ENCODE data around the gene CYP24A1.

Gene CYP24A1

GRCh38 chr20:54180931-54181330, 7.1 kb upstream of the CYP24A1 start:
- Histone ChIP-seq H3K4me3 (ENCODE audit: low read depth, low read length, poor library complexity, severe bottlenecking) (no peak overlapping the region), H3K27me3 (ENCODE audit: insufficient read depth, low read length) (no peaks in the 10 kb centered on the region), H3K9me3 (ENCODE audit: low read length) (no peaks in the 10 kb centered on the region), H3K9me2 (ENCODE audit: low read depth, low read length) (no peaks in the 10 kb centered on the region), H3K9ac (ENCODE audit: low read length) (no peak overlapping the region), H4K20me1 (ENCODE audit: insufficient read depth, low read length) (no peaks in the 10 kb centered on the region), H2AFZ (ENCODE audit: low read length) (no peak overlapping the region), H3K36me3 (ENCODE audit: insufficient read depth, low read length) (no peaks in the 10 kb centered on the region), H3F3A (ENCODE audit: insufficient read depth, low read length) (no peaks in the 10 kb centered on the region), H3K27ac (ENCODE audit: low read depth, low read length, poor library complexity, severe bottlenecking) (no peak overlapping the region), H3K4me2 (ENCODE audit: low read length) (no peak overlapping the region), H3K79me2 (ENCODE audit: insufficient read depth, low read length) (no peaks in the 10 kb centered on the region), H3K4me1 (ENCODE audit: insufficient read depth, low read length, severe bottlenecking) (no peaks in the 10 kb centered on the region)
- TF ChIP-seq, protein P1, sequence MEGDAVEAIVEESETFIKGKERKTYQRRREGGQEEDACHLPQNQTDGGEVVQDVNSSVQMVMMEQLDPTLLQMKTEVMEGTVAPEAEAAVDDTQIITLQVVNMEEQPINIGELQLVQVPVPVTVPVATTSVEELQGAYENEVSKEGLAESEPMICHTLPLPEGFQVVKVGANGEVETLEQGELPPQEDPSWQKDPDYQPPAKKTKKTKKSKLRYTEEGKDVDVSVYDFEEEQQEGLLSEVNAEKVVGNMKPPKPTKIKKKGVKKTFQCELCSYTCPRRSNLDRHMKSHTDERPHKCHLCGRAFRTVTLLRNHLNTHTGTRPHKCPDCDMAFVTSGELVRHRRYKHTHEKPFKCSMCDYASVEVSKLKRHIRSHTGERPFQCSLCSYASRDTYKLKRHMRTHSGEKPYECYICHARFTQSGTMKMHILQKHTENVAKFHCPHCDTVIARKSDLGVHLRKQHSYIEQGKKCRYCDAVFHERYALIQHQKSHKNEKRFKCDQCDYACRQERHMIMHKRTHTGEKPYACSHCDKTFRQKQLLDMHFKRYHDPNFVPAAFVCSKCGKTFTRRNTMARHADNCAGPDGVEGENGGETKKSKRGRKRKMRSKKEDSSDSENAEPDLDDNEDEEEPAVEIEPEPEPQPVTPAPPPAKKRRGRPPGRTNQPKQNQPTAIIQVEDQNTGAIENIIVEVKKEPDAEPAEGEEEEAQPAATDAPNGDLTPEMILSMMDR (IDR thresholded peaks at IDR 0.05; ENCODE audit: low read length), result no peak

DNA sequence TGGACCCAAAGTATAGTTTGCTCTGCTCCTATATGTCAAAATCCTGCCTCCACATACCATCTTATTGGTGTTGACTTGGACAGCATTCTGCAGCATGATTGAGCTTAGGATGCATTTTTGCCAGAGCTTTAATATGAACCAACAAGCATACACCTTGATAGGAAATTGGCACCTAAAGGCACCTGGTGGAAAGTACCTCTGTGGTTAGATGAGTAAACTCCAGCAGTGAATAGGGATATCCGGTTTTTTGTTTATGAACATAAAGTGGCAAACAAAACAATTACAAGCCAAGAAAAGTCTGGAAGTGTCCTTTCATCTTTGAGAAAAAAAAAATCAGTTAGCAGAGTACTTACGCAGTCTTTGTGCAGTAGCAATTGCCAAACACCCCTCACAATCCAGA, 6.2 kb upstream of the CYP24A1 start:
- Histone ChIP-seq H3K4me2 (ENCODE audit: low read length) (no peak overlapping the region), H3F3A (ENCODE audit: insufficient read depth, low read length) (no peaks in the 10 kb centered on the region), H3K9me2 (ENCODE audit: low read depth, low read length) (no peaks in the 10 kb centered on the region), H3K4me3 (ENCODE audit: low read depth, low read length, poor library complexity, severe bottlenecking) (no peak overlapping the region), H3K36me3 (ENCODE audit: insufficient read depth, low read length) (no peaks in the 10 kb centered on the region), H3K79me2 (ENCODE audit: insufficient read depth, low read length) (no peaks in the 10 kb centered on the region), H3K27me3 (ENCODE audit: insufficient read depth, low read length) (no peaks in the 10 kb centered on the region), H3K27ac (ENCODE audit: low read depth, low read length, poor library complexity, severe bottlenecking) (no peak overlapping the region), H4K20me1 (ENCODE audit: insufficient read depth, low read length) (no peaks in the 10 kb centered on the region), H2AFZ (ENCODE audit: low read length) (no peak overlapping the region), H3K9ac (ENCODE audit: low read length) (no peak overlapping the region), H3K4me1 (ENCODE audit: insufficient read depth, low read length, severe bottlenecking) (no peaks in the 10 kb centered on the region), H3K9me3 (ENCODE audit: low read length) (no peaks in the 10 kb centered on the region)
- TF ChIP-seq, protein P1 (IDR thresholded peaks at IDR 0.05; ENCODE audit: low read length), result no peak
- no peak for TF ChIP-seq EZH2 (IDR thresholded peaks at IDR 0.05; ENCODE audit: borderline replicate concordance, low read length)

GRCh38 chr20:54178256-54178655, 4.5 kb upstream of the CYP24A1 start:
- Histone ChIP-seq H2AFZ (ENCODE audit: low read length) (no peak overlapping the region), H3K4me2 (ENCODE audit: low read length) (no peak overlapping the region), H3K27me3 (ENCODE audit: insufficient read depth, low read length) (no peaks in the 10 kb centered on the region), H3K9me2 (ENCODE audit: low read depth, low read length) (no peaks in the 10 kb centered on the region), H3K27ac (ENCODE audit: low read depth, low read length, poor library complexity, severe bottlenecking) (no peak overlapping the region), H3K4me3 (ENCODE audit: low read depth, low read length, poor library complexity, severe bottlenecking) (no peak overlapping the region), H3K9ac (ENCODE audit: low read length) (no peak overlapping the region), H3F3A (ENCODE audit: insufficient read depth, low read length) (no peaks in the 10 kb centered on the region), H3K4me1 (ENCODE audit: insufficient read depth, low read length, severe bottlenecking) (no peaks in the 10 kb centered on the region), H3K36me3 (ENCODE audit: insufficient read depth, low read length) (no peaks in the 10 kb centered on the region), H3K9me3 (ENCODE audit: low read length) (no peaks in the 10 kb centered on the region), H4K20me1 (ENCODE audit: insufficient read depth, low read length) (no peaks in the 10 kb centered on the region), H3K79me2 (ENCODE audit: insufficient read depth, low read length) (no peaks in the 10 kb centered on the region)
- no peak for TF ChIP-seq EZH2 (IDR thresholded peaks at IDR 0.05; ENCODE audit: borderline replicate concordance, low read length)
- TF ChIP-seq, protein P1 (IDR thresholded peaks at IDR 0.05; ENCODE audit: low read length), result no peak
